Retinal pigment epithelial cell (primary cell): ENCODE data around the gene LPO.

Experiments used
- DNase-seq: peaks from one replicate; pipeline ENCODE4 v3.0.0-alpha.2; 2010; ENCODE audit warnings: low read depth
- H3K4me3 ChIP-seq: 2 replicates; pipeline ENCODE4 v1.5.1; 2011; ENCODE audit warnings: mild to moderate bottlenecking, low read length, control low read depth, moderate library complexity
- TF ChIP-seq, protein P1 (sequence below): conservative IDR thresholded peaks from 2 replicates; pipeline ENCODE4 v1.5.1; 2011; ENCODE audit warnings: low read depth, low read length, control low read depth, inconsistent platforms

The LPO gene

DNA sequence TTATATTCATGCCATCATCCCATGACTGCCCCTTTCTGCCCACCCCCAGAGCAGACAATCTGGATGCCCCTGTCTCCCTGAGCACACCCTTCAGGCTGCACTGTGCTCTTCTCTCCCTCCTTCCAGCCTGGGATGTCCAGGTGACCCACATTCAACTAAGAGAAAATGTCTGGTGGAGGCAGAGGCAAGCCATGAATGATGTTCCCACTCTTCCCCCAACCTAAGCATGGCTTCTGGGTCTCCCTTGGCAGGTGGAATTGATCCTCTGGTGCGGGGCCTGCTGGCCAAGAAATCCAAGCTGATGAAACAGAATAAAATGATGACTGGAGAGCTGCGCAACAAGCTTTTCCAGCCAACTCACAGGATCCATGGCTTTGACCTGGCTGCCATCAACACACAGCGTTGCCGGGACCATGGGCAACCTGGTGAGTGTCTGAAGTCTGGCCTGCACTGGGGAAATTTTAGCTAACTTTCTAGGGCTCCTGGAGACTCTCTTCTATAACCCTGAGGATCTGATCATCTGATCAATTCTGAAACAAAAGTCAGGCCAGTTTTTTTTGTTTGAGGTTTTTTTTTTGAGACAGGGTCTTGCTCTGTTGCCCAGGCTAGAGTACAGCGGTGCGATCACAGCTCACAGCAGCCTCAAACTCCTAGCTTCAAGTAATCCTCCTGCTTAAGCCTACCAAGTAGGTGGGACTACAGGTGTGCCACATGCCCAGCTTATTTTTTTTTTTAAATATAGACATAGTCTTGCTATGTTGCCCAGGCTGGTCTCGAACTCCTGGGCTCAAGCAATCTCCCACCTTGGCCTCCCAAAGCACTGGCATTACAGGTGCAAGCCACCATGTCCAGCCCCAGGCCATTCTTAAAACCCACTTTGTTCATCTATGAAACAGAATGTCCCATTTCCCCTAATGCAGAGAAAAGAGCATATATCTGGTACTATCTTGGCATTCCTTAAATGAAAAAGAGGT is 27.8 kb downstream of the LPO start:
- no peak for DNase-seq
- TF ChIP-seq, protein P1, sequence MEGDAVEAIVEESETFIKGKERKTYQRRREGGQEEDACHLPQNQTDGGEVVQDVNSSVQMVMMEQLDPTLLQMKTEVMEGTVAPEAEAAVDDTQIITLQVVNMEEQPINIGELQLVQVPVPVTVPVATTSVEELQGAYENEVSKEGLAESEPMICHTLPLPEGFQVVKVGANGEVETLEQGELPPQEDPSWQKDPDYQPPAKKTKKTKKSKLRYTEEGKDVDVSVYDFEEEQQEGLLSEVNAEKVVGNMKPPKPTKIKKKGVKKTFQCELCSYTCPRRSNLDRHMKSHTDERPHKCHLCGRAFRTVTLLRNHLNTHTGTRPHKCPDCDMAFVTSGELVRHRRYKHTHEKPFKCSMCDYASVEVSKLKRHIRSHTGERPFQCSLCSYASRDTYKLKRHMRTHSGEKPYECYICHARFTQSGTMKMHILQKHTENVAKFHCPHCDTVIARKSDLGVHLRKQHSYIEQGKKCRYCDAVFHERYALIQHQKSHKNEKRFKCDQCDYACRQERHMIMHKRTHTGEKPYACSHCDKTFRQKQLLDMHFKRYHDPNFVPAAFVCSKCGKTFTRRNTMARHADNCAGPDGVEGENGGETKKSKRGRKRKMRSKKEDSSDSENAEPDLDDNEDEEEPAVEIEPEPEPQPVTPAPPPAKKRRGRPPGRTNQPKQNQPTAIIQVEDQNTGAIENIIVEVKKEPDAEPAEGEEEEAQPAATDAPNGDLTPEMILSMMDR: no peak
- H3K4me3 ChIP-seq: no peak overlapping the region

DNA sequence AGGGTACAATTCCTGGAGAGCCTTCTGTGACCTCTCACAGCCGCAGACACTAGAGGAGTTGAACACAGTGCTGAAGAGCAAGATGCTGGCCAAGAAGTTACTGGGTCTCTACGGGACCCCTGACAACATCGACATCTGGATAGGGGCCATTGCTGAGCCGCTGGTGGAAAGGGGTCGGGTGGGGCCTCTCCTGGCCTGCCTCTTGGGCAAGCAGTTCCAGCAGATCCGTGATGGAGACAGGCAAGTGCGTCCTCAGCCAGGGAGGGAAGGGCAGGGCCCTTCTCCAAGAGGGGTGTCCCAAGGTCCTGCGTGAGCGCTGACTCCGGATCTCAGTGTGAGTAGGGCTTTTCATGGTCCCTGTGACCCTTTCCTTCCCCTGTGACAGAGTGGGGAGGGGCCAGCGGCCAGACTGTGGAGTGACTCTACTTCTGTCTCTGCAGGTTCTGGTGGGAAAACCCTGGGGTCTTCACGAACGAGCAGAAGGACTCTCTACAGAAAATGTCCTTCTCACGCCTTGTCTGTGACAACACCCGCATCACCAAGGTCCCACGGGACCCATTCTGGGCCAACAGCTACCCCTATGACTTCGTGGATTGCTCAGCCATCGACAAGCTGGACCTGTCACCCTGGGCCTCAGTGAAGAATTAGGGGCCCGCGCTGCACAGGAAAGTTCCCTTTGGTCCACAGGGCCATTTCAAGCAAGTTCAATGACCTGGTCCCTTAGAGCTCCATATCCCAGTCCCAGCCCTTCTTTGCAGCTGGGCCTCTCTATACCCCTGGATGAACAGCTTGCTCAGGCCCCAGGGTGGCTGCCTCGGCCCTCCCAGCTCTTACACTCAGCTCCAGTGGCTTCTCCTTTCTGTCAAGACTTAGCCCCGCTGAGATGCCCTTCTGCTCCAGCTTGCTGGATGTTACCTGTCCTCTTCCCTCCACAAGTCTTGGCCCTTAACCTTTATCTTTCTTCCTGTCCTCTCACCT is 29.3 kb downstream of the LPO start:
- no peak for DNase-seq
- H3K4me3 ChIP-seq: no peak overlapping the region
- TF ChIP-seq, protein P1: no peak

DNA sequence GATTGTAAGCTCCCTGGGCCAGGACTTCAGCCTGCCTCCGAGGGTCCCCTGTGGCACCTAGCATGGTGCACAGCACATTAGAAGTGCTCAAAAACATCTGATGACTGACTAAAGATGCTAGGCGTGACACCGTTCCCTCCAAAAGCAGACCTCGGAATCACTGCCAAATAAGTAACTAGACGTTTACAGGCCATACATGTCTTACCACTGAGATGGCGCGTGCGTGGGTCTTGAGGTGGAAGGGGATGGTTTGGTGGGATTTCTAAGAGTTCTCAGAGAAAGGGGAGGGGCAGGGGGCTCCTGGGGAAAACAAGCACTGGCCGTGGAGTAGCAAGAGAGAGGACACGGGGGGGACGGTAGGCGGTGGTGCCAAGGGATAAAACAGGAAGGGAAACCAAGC is 29.9 kb downstream of the LPO start:
- no peak for DNase-seq
- TF ChIP-seq, protein P1: no peak
- H3K4me3 ChIP-seq: no peak overlapping the region

DNA sequence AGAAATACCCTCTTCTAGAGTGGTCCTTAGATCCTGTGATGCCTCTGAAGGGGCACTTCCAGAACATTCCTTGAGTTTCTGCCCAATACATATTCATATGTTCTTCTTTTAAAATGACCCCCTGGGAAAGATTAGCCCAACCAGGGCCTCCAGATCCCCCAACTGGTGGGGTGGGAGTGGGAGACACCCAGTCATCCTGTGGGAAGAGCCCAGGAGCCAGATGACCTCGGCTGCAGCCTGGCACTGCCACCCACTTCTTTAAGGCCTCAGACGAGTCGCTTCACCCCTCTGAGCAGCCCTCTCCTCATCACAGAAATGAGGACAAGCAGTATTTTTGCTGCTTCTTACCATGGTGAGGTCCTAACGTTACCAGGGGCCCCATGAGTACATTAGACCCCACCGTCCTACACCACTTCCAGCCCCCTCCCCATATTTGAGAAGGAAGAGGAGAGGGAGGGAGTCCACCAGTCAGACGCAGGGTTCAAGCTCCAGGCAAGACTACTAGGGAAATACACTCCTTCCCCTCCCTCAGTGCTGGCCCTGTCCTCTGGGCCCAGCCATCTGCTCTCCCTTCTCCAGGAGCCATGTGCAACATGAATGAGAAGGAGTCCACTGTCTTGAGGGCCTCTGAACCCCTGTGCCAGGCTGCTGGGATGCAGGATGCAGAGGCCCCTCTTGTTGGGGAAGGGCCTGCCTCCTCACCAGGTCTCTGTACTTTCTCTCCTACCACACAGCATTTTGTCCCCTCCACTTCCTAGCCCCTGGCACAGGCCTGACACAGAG is 30.6 kb downstream of the LPO start:
- no peak for DNase-seq
- TF ChIP-seq, protein P1: no peak

DNA sequence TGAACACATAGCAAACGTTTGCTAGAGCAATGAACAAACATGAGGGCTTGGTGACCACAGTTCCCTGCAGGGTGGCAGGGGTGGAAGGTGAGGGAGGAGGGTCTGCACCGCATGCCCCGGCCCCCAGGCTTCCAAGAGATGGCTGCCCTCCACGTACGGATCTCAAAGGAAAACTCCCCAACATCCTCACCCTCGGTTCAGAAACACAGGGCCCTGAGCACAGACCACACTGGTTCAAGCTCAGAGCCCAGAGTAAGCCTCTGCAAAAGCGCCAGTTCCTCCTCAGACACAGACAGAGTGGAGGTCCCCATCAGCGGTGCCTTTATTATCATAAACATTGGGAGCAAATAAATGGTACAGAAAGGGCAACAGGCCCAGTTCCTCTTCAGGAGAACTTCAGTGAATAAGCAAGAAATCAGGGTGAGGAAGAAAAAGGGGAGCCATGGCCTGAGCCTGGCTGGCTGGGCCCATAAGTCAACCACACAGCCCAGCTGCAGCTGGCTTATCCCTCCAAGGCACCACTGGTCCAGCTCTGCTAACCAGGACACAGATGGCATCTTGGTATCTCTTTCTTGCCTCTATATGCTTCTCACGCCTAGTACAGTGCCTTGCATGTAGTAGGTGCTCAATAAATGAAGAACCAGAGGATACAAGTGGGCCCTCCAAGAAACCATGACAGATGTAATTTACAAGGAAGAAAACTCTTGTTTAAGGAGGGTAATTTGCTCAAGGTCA is 31.3 kb downstream of the LPO start:
- H3K4me3 ChIP-seq: no peak overlapping the region
- TF ChIP-seq, protein P1: no peak
- no peak for DNase-seq

More for the DNA sequence above, 30.6 kb downstream of the LPO start:
- no peak overlapping the region for H3K4me3 ChIP-seq
